ENCODE measurements around the gene CABLES1. TPM values are rescaled to one million over a fixed set of nuclear protein-coding genes. Genes with fewer than 3 reads are reported as not detected.

CABLES1 gene
- total RNA-seq, 1 donor from 2014 or later = 50.9 TPM

DNA sequence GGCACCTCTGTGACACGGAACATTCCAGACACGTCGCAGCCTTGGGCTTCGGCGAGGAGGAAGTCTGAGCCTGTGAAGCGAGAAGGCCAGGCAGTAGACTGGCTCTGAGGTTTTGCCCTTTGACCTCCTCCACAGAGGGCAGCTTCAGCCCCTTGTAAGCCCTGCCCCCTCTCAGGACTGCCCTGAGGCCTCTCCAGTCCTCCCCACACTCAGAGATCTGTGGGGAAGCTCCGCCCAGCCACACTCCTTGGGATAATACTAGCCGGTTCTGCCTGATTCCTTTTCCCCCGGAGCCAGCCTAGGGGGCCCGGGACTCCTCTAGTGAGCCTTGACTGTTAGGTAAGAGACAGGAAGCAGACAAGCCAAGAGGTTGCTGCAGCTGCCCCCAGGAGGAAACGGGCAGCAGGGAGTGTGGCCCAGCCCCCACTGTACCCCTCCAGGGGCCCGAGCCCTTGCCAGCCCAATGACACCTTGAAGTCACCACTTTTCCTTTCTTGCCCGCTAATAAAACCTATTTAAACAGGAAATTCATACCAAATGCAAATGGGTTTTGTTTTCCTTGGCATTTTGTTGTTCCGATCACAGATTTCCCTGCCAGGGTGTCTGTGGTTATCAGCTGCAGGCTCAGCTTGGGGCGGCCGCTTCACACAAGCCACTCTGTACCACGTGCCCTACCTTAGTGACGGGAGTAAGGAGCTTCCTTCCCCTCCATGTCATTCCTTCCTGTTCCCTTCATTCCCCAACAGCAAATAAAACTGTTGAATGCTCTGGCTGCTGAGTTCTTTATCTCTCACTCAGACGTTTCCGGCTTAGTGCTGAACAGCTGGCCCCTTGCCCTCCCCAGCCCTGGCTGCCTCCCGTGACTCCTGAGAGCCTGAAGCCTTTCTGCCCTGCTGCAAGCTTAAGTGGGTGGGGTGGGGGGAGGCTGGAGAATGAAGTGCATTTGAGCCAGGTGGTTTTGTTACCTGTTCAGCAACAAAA, 124.7 kb downstream of the CABLES1 start:
- Mint-ChIP-seq H3K4me3 (ENCODE audit: unreplicated experiment) (peak overlapping the region; percentile 58), H3K9me3 (ENCODE audit: unreplicated experiment) (no peaks in the 10 kb centered on the region), H3K4me1 (ENCODE audit: unreplicated experiment) (peaks cover 40% of the 10 kb centered on the region), H3K36me3 (ENCODE audit: unreplicated experiment) (peaks cover 21% of the 10 kb centered on the region), H3K27me3 (ENCODE audit: unreplicated experiment) (no peaks in the 10 kb centered on the region), H3K27ac (ENCODE audit: unreplicated experiment) (peak overlapping the region; percentile 94)
- TF ChIP-seq, protein P1, sequence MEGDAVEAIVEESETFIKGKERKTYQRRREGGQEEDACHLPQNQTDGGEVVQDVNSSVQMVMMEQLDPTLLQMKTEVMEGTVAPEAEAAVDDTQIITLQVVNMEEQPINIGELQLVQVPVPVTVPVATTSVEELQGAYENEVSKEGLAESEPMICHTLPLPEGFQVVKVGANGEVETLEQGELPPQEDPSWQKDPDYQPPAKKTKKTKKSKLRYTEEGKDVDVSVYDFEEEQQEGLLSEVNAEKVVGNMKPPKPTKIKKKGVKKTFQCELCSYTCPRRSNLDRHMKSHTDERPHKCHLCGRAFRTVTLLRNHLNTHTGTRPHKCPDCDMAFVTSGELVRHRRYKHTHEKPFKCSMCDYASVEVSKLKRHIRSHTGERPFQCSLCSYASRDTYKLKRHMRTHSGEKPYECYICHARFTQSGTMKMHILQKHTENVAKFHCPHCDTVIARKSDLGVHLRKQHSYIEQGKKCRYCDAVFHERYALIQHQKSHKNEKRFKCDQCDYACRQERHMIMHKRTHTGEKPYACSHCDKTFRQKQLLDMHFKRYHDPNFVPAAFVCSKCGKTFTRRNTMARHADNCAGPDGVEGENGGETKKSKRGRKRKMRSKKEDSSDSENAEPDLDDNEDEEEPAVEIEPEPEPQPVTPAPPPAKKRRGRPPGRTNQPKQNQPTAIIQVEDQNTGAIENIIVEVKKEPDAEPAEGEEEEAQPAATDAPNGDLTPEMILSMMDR (IDR thresholded peaks at IDR 0.05) = no peak
- DNase-seq (ENCODE audit: extremely low spot score, unreplicated experiment) = no peak

DNA sequence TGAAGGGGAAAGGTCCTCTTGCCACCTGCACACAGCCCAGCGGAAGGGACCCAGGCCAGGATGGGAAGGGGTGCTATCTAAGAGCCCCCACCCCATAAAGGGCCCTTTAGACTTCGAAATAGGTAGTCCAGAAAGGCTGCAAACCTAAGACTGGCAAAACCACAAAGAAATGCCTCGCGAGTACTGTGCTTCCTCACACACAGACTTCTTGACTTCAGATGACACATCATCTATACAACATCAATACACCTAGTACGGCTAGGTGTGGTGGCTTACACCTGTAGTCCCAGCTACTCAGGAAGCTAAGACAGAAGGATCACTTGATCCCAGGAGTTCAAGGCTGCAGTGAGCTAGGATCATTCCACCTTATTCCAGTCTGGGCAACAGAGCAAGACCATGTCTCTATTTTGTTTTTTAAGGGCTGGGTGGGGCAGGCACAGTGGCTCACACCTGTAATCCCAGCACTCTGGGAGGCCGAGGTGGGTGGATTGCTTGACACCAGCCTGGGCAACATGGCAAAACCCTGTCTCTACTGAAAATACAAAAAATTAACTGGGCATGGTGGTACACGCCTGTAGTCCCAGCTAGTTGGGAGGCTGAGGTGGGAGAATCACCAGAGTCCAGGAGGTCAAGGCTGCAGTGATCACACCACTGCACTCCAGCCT, 125.8 kb downstream of the CABLES1 start:
- Mint-ChIP-seq H3K9me3 (ENCODE audit: unreplicated experiment) (no peaks in the 10 kb centered on the region), H3K4me1 (ENCODE audit: unreplicated experiment) (peaks cover 50% of the 10 kb centered on the region), H3K36me3 (ENCODE audit: unreplicated experiment) (peaks cover 20% of the 10 kb centered on the region), H3K27ac (ENCODE audit: unreplicated experiment) (peak overlapping the region; percentile 94), H3K4me3 (ENCODE audit: unreplicated experiment) (no peak overlapping the region), H3K27me3 (ENCODE audit: unreplicated experiment) (no peaks in the 10 kb centered on the region)
- no peak for DNase-seq (ENCODE audit: extremely low spot score, unreplicated experiment)
- TF ChIP-seq, protein P1 (IDR thresholded peaks at IDR 0.05) = no peak

- TF ChIP-seq, protein P1 (IDR thresholded peaks at IDR 0.05) = no peak
- Mint-ChIP-seq H3K4me1 (ENCODE audit: unreplicated experiment) (peaks cover 42% of the 10 kb centered on the region), H3K9me3 (ENCODE audit: unreplicated experiment) (no peaks in the 10 kb centered on the region), H3K27me3 (ENCODE audit: unreplicated experiment) (no peaks in the 10 kb centered on the region), H3K36me3 (ENCODE audit: unreplicated experiment) (no peaks in the 10 kb centered on the region), H3K4me3 (ENCODE audit: unreplicated experiment) (no peak overlapping the region), H3K27ac (ENCODE audit: unreplicated experiment) (no peak overlapping the region)
- no peak for DNase-seq (ENCODE audit: extremely low spot score, unreplicated experiment)
Observed at GRCh38 chr18:23263551-23264235, 128.4 kb downstream of the CABLES1 start.

- H3K9me3 Mint-ChIP-seq (ENCODE audit: unreplicated experiment) = peaks cover 7% of the 10 kb centered on the region
- H3K27ac Mint-ChIP-seq (ENCODE audit: unreplicated experiment) = peak overlapping the region; percentile 68
- H3K36me3 Mint-ChIP-seq (ENCODE audit: unreplicated experiment) = peaks cover 3% of the 10 kb centered on the region
- H3K4me1 Mint-ChIP-seq (ENCODE audit: unreplicated experiment) = peaks cover 20% of the 10 kb centered on the region
- DNase-seq (ENCODE audit: extremely low spot score, unreplicated experiment) = no peak
- TF ChIP-seq, protein P1 (IDR thresholded peaks at IDR 0.05) = no peak
- no peaks in the 10 kb centered on the region for H3K27me3 Mint-ChIP-seq (ENCODE audit: unreplicated experiment)
- no peak overlapping the region for H3K4me3 Mint-ChIP-seq (ENCODE audit: unreplicated experiment)
Observed at GRCh38 chr18:23265682-23266399, 130.6 kb downstream of the CABLES1 start.

Data from osteocyte (in vitro differentiated cells).